H1 (cell line): Measurements from ENCODE around the gene CDC42SE2. TPM values are rescaled to one million over a fixed set of nuclear protein-coding genes. Genes with fewer than 3 reads are reported as not detected.

Experiments
- ASH2L ChIP-seq: fragments of 200-600, 300-600 bp; sonication (generic); IDR thresholded peaks from one replicate; pipeline ENCODE4 v1.7.1; 2017; ENCODE audit warnings: low read length
- BRCA1 ChIP-seq: IDR thresholded peaks from 2 replicates; pipeline ENCODE4 v1.6.1; 2012; ENCODE audit warnings: low read depth, low read length, improper control_type of control experiment
- RBBP5 ChIP-seq: IDR thresholded peaks from 2 replicates; pipeline ENCODE4 v1.7.1; 2012; ENCODE audit warnings: low read depth, mild to moderate bottlenecking, inconsistent platforms, low read length, moderate library complexity, borderline replicate concordance
- SIRT6 ChIP-seq: IDR thresholded peaks from one replicate; pipeline ENCODE4 v1.7.1; 2012; ENCODE audit warnings: low read length, inconsistent platforms
- SRF ChIP-seq: IDR thresholded peaks from 2 replicates; pipeline ENCODE4 v1.6.1; 2011; ENCODE audit warnings: mild to moderate bottlenecking, low read depth, low read length, moderate library complexity
- polyA plus RNA-seq, 7 experiments: library from polyadenylated mRNA; depleted of rRNA in 3 of 7; stranded (reverse) in 5 of 7; unstranded in 2 of 7; fragments of >200 nt in 5 of 7; fragments of 200-250 nt in 2 of 7; gene quantifications; 1 replicate in 5 of 7; 2 replicates in 1 of 7; 4 replicates in 1 of 7; pipeline versions ENCODE4 v1.2.1 to v1.2.3, GENCODE V29; 2011 to 2013; ENCODE audit warnings: missing spikeins in 2 of 7, mixed read lengths in 2 of 7
- total RNA-seq: library from RNA; stranded (reverse); fragmentation: NEBNext Ultra II Directional; extraction: Animal tissue kit (Norgen Biotek cat#: 25700); gene quantifications from 2 replicates; pipeline ENCODE4 v1.2.1, GENCODE V29; 2021

The CDC42SE2 gene
- total and polyA plus RNA-seq, 2 of the 8 experiments (the other 6 are each of a cell fraction or from before 2014, with no cell fraction given): 16.7 to 30.8 TPM

DNA sequence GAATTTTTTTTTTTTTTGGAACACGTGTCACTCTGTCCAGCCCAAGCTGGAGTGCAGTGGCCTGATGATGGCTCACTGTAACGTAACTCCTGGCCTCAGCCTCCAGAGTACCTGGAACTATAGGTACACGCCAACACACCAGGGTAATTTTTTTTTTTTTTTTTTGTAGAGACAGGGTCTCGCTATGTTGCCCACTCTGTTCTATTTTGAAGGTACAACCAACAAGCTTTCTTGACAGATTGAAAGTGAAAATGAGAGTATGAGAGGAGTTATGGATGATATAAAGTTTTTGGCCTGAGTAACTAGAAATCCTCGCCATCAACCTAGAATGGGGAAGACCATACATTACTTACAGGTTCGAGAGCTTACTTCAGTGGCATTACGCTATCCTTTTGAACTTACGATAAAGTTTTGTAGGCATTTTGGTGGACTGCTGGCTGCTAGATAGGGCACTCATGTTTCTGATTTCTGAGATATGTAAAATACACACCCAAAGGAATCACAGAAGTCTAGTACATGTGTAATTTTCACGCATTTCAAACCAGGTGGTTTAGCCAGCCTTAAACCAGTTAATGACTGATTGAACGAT, 806 bp upstream of the CDC42SE2 start (continued):
- TF ChIP-seq RBBP5 (no peak), SIRT6 (no peak), ASH2L (no peak), BRCA1 (no peak), SRF (no peak)
